AG20443 (cell line): ENCODE results near the gene ZCWPW1.
"Not testable (repeated sequence)": the region's sequence is repeated elsewhere in the genome, so short reads cannot be mapped to it uniquely, and the experiment has no call there.

Source experiments
- DNase-seq: peaks from one replicate; pipeline ENCODE4 v3.0.0; 2012; ENCODE audit warnings: low spot score, mixed read lengths

Gene ZCWPW1

DNA sequence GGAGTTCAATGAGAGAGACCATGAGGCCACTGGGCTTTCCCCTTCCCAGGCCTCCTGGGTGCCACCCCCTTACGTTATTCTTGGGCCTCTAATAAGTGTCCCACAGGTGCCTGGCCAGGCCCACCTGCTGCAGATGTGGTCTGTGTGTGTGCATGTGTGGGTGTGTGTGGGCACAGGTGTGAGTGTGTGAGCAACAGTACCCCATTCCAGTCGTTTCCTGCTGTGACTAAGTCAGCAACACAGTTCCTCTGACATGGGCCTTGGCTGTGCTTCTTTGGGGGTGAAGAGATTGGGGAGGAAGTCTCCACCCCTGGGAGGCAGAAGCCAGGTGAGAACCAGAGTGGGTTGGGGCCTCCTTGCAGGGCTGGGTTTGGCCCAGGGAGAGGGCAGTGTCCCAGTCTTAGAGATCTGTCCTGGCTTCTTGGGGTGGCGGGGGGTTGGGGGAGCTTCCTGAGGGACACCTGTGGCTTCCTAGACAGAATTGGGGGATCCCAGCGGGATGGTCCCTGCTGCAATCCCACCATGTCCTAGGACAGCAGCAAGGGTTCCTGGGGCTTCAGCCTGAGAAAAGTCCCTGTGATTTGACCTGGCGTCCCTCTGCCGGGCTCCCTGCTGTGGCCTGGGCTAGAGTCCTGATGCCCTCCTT is 74.7 kb downstream of the ZCWPW1 start:
- no peak for DNase-seq

- no peak for DNase-seq
These were observed 75.4 kb downstream of the ZCWPW1 start for GRCh38 chr7:100352984-100353684.

DNA sequence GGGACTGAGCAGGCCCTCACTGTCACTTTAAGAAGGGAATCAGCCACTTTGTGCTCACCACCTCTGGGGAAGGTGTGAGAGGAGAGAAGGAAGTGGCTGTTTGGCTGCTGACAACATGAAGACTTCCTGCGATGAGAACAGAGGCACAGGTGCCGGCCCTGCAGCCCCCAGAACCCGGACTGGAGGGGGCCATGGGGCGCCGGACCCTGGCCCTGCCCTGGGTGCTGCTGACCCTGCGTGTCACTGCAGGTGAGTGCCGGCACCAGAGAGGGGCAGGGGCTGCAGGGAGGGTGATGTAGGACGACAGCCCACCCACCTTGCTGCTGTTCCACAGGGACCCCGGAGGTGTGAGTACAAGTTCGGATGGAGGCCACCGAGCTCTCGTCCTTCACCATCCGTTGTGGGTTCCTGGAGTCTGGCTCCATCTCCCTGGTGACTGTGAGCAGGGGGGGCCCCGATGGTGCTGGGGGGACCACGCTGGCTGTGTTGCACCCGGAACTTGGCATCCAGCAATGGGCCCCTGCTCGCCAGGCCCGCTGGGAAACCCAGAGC is 76.2 kb downstream of the ZCWPW1 start:
- not testable (repeated sequence) for DNase-seq

DNA sequence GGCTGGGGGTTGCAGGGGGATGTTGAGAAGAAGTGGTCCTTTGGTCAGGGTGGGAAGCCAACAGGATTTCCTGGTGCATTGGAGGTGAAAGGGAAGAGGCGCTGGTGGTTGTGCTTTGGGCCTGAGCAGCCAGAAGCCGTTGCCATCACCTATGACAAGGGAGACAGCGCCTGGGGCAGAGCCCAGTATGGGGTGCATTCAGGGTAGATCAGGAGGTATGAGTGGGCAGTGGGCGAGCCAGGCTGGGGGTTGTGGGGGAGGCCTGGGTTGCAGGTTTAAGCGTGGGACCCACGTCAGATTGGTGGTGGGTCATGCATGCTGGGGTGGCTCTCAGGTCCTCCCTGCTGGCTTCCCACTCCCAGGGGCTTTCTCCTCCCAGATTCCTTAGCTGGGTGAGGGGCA is 76.8 kb downstream of the ZCWPW1 start:
- no peak for DNase-seq
